Camera-type eye (tissue), 1 donor: ENCODE data around the gene RPS19BP1. TPM values are rescaled to one million over a fixed set of nuclear protein-coding genes. Genes with fewer than 3 reads are reported as not detected.

Source experiments
- total RNA-seq: library from RNA; depleted of rRNA; stranded (reverse); fragments of >200 nt; gene quantifications from one replicate; pipeline ENCODE4 v1.2.3, GENCODE V29; 2014

RPS19BP1 gene
- 41.8 TPM for total RNA-seq

GRCh38 chr22:39532215-39533073, at the start of gene RPS19BP1:
RPS19BP1 (minus strand) TSS chr22:39532748; CDS start chr22:39532738, 10 bp downstream.

GRCh38 chr22:39570665-39571064, 38.1 kb upstream of the RPS19BP1 start, which contains the start of gene CACNA1I:
CACNA1I (plus strand) TSS chr22:39570753; CDS start chr22:39570753, 0 bp downstream.

GRCh38 chr22:39520226-39521105, 12.1 kb downstream of the RPS19BP1 start, which contains the start of gene ATF4:
ATF4 (plus strand) TSS chr22:39520562; CDS start chr22:39521446, 884 bp downstream.

GRCh38 chr22:39502109-39502788, 30.3 kb downstream of the RPS19BP1 start, which contains the start of gene MIEF1:
MIEF1 (plus strand) TSS chr22:39502290; CDS start chr22:39511295, 9,005 bp downstream.

Other genes with a start within 250 kb of the RPS19BP1 start
- gene RPL3, start 213.1 kb downstream of the RPS19BP1 start, total RNA-seq = 1,828 TPM
- 82.6 TPM for gene SYNGR1, start 182.8 kb downstream of the RPS19BP1 start, total RNA-seq
- 30.1 TPM for gene TAB1, start 133.0 kb downstream of the RPS19BP1 start, total RNA-seq
- gene MGAT3, start 75.7 kb downstream of the RPS19BP1 start, total RNA-seq = 12.9 TPM
- 24.1 TPM for gene MIEF1, start 30.5 kb downstream of the RPS19BP1 start, total RNA-seq
- gene ATF4, start 12.2 kb downstream of the RPS19BP1 start, total RNA-seq = 157 TPM
- gene CACNA1I, start 38.0 kb upstream of the RPS19BP1 start, total RNA-seq = 1.9 TPM